Activated T-helper 1 cell treated with anti-CD3 and anti-CD28 coated beads, Interleukin-2, amount 50 U/mL, for 16 hours (primary cell): ENCODE data around the gene FKBP8.

Experiments used
- DNase-seq, 2 donors: peaks; one replicate each; pipeline ENCODE4 v3.0.0-alpha.2; 2020; ENCODE audit warnings: low read depth in 1 of 2, low spot score in 1 of 2

FKBP8 gene

DNA sequence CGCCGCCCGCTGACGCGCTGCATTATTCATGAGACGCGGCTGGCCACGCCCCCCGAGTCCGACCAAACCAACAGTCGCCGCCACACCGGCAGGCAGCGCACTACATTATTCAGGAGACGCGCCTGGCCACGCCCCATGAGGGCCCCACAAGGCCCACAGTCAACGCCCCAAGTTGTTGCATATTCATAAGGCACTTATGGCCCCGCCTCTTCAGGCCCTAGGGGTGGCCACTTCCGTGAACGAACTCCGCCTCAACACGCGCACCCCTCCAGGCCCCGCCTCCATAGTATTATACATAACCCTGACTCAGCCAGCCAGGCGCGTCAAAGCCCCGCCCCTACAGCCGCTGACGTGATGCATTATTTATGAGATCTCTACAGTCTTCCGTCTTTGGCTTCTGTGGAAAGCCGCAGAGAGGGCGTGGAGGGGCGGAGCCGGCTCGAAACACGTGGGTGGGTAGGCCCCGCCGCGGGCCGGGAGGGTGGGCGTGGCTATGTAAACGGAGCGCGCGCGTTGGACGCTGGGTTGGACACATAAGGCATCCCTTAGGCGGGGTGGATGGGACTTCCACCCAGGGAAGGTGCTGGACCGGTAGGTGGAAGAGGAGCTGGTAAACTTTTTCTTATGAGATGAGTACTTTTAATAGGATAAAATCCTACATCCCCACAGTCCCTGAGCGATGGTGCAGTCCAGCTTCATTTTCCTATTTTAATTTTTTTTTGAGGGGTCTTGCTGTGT, 21.1 kb downstream of the FKBP8 start:
- DNase-seq = peak; percentile 100

DNA sequence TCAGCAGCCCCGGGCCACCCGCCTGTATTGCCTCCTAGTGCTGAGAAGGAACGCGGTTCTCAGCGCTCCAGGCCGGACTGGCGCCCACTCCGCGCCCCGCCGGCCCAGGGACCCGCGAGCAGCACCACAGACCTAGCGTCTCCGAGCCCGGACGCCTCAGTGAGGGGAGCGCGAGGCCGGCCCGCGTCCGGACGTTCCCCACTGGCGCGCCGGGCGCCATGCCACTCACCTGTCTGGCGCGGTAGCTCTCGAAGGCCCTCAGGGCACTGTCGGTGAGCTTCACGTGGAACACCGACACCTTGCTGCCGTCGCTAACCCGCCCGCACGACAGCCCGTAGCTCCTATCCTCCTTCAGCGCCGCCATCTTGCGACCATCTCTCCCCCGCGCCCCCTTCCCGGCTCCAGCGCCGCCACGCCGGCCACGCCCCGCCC, 21.7 kb downstream of the FKBP8 start, which contains the start of gene ELL:
TSS of gene ELL (minus strand) at position 379 of the 432 bp plus-strand sequence. CDS start at position 364, 15 bp downstream.
- no peak for DNase-seq

DNA sequence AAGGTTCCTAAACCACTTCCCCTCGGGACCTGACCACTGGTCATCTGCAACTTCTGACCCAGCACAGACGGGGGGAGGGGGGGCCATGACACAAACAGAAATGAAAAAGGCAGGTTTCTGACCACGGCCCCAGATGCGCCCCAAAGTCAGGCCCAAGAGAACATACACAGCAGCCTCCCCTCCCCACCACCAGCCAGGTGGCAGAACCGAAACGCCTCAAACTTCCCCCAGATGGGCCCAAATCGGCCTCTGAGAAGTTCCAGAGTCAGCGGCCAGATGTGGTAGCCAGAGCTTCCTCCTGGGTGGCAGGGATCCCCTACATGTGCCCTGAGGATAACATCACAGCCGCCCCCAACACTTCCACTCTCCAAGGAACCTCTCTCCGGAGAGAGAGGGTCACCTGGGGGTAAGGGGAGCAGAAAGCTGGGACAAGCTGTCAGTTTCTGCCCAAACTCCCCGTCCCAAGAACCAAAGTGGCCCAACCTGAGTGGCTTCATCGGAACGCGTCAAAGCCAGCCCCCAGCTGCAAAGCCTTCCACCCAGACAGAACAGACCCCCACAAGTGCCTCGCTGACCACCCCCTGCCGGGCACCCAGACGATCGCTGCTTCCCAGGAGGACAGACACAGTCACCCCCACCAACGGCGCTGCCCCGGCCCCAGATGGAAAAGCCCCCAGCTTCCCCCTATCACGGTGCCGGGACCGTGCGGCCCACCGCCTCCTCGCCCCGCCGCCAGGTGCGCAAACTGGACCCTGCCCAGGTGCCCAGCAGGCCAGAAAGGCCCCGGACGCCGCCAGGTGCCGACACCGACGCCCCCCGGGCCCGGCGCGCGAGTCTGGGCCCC, 22.3 kb downstream of the FKBP8 start:
- no peak for DNase-seq

DNA sequence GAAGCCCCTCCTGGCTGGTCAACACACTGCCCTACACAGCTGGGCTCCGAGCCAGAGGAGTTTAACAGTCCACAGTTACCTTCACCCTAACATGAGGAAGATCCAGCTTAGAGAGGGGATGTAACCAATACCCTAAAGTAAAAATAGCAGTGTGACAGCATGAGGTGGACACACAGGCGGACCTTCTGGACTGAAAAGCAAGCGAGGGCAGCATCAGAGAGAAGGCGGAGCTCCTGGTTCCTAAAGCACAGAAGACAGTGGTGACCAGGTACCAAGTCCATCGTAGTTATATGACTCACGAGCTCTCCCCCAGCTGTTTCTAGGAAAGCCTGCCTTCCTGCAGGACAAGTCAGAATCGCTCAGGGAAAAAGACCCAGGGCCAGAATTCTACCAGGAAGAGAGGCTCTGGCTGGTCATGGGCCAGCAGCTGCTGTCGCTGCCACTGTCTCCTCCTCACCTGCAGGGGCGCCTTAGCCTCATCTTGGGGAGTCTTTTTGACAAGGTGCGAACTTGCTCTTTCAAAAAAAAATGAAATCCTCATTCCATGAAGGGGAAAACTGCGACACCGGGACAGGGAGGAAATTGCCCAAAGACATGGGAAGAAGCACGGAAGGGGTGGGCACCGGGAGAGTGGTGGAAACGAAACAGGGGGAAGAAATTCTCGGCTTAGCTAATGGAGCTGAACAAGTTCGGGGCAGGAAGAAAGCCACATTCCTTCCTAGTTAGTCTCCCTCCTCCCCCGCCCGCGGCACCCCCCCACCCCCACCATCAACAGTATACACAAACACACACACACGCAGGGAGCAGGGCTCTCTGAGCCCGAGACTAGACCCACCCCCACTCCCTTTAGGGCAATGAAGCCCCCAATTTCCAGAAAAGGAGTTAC, 23.2 kb downstream of the FKBP8 start:
- peak; percentile 25 to 29 for DNase-seq

DNA sequence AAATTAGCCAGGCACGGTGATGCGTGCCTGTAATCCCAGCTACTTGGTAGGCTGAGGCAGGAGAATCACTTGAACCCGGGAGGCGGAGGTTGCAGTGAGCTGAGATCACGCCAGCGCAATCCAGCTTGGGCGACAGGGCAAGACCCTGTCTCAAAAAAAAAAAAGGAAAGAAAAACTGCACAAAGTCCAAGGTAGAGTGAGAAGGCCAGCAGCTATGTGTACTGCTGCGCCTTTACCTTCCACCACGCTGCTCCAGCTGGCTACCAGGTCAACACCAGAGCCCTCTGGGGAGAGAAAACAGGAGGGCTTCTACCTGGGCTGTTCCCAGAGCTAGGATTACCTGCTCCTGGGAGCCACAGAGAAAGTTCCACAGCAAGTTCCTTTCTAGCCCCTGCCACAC, 24.7 kb downstream of the FKBP8 start:
- no peak for DNase-seq

DNA sequence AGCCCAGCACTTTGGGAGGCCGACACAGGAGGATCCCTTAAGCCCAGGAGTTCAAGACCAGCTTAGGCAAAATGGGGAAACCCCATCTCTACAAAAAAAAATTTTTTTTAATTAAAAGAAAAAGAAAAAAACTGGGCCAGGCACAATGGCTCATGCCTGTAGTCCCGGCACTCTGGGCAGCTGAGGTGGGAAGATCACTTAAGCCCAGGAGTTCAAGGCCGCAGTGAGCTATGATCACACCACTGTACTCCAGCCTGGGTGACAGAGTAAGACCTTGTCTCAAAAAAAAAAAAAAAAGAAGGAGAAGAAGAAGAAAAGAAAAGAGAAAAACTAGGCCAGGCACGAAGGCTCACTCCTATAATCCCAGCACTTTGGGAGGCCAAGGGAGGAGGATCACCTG, 25.8 kb downstream of the FKBP8 start:
- DNase-seq = no peak

DNA sequence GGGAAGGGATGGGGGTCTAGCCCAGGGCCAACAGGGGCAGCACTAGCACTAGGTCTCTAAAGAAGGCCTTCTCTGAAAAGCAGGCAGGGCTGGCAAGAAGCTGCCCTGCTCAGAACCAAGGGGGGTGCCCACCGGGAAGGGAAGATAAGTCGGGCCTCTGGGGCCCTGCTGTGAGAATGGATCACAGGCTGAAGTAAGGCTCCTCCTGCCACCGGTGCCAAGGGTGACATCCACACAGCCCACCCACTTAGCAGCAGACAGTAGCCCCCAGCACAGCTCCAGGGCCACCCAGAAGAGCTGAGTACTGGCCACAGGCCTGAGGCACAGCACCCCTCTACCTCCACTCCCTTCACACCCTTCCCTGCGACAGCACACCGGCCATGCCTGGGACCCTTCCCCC, 27.4 kb downstream of the FKBP8 start:
- no peak for DNase-seq

DNA sequence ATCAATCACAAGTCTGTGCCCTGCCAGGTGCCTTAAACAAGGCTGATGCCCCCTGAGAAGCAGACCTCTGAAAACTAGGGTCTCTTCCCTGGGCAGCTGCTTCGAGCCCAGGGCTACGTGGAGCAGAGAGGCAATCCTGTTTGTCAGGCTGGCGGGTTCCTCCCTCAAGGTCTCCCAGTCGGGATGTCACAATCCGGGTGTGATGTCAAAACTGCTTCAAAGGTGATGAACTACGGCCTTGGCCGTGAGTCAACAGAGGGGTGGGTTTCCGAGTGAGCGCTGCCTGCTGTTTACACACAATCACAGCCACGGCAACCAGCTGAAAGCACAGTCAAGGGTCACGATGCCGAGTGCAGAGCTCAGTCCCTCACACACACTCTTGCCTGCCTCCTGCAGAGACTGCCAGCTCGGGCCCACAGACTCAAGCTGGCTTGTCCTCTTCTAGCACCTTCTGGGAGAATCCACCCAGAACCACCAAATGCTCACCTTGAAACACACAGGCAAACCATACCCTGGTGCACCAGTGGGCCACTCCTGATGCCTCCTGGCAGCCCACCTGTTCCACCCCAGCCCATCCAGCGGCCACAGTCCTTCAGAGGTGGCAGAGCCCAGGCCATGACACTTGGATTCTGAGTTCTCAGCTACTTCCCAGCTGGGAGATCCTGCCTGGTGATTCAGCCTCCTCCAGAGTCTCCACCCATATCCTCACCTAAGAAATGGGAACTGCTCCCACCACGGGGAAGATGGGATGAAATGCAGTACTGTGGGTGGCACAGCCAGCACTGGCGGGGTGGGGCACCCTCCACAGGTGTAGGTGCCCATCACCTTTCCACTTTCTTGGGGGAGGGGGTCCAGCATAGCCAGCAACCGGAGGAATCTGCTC, 28.3 kb downstream of the FKBP8 start:
- no peak for DNase-seq

DNA sequence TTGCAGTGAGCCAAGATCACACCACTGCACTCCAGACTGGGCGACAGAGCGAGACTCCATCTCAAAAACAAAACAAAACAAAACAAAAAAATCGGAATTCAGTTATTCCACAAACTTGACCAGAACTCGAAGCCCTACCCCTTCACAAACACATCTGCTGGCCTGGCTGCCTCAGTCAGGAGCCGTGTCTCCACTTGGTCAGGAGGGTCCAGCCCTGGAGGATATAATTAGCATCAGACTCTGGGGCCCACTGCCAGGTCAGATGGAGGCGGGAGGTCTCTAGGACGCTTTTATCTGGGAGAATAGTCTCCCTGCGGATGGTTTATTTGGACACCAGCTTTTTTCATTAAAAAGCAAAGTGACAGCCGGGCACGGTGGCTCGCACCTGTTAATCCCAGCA, 29.5 kb downstream of the FKBP8 start:
- no peak for DNase-seq

DNA sequence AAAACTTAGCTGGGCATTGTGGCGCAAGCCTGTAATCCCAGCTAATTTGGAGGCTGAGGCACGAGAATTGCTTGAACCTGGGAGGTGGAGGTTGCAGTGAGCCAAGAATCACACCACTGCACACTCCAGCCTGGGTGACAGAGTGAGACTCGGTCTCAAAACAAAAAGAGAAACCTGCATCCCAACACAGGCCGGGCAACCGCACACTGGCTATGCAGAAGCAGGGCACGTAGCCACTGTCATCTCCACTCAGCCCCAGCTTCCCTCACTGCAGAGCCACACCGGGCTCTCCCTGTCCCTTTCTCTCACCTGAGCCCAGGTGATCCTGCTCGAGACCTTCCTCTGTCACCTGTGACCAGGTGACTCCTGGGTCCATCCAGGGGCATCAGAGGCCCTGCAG, 33.2 kb downstream of the FKBP8 start:
- DNase-seq = no peak

DNA sequence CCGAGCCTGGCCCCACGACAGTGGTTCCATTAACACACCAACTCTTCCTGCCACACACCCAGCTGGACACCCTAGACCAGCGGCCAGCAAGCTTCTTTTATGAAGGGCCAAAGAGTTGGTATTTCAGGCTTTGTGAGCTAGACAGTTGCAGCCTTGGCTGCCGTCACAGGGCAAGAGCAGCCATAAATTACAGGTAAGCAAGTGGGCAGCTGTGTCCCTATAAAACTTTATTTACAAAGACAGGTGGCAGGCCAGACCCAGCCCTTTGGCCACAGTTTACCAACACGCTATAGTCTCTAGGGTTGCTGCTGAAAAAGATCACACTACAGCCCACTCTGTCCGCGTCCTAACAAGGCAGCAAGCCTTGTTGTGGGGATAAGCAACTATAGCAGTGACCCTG, 34.8 kb downstream of the FKBP8 start:
- no peak for DNase-seq

DNA sequence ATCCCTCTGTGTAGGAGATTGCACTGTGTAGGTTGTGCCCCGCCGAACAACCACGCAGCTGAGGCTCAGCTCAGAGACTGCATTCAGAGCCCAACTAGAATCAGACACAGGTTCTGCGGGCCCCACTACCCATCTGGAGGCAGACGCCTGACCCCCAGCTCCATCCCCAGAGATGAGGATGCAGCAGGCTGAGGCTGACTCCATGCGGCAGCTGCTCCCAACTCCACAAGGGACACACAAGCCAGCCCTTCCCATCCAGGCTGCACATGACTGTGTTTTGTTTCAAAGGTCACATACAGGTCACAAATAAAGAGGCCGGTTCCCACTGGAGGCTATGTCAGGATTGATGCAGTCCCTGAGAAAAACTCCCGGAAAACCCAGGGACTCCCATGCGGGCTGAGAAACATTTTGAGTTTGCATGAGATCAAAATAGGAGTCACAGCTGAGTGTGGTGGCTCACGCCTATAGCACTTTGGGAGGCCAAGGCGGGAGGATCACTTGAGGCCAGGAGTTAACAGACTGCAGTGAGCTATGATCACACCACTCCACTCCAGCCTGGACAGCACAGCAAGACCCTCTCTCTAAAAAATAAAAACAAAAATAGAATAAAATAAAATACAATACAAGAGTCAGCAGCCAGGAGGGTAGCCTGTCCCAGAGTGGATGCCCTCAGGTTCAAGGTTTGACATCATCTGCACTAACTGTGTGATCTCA, 35.5 kb downstream of the FKBP8 start:
- no peak for DNase-seq

DNA sequence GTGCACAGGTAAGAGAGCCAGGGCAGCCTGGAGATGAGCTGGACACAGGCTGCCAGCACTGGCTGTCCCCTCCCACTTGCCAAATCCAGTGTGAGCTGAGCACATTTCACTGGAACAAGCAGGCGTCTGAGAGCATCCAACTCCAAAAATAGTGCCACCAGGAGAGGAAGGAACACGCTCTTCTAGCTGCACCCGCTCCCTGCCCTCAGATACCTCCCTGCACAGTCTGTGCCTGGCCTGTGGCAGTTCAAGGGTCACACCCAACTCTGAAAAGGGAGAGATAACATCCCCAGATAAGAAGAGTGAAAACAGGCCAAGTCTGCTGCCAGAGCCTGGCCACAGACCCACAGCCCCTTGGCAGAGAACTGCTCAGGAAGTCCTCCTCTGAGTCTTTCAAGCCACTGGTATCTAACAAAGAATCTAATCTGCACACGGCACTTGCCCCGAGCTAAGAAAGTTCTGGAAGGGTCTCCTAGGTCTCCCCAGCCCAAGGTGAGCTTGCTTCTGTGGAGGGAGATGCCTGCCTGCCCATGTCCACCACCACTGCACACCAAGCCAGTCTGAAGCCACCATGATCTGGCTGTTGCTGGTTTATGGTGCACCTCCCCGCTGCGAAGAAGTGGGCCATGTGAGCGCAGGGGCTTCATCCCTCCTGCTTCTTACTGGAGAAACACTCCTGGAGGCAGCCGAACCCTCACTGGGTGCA, 36.2 kb downstream of the FKBP8 start:
- DNase-seq = no peak

DNA sequence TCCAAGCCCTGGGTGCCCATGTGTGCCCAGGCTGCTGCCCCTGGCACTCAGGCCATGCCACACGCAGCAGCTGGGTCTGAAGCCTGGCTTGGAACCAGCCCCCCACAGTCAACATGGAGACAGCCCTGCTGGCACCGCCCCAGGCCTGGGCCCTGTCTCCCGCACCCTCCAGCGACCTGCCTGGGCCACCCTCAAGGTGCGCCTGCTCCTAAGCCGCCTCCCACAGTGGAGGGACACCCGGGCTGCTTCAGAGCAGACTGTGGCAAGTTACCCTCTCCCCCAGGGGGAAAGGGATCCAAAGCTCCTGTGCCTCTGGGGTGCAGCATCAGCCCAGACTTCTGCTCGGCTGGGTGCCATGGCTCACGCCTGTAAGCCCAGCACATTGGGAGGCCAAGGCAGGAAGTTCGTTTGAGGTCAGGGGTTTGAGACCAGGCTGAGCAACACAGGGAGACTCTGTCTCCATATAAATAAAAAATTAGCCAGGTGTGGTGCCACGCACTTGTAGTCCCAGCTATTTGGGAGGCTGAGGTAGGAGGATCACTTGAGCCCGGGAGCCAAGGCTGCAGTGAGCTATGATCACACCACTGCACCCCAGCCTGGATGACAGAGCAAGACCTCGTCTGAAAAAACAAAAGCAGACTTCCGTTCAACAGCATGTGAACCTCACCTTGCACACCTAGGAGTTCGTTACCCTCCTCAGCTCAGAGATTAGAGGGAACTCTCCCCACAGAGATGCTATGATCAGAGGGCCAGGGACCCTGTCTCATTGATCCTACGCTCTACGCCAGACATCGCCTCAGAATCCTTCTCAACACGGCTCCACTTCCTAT, 37.1 kb downstream of the FKBP8 start:
- DNase-seq = no peak

DNA sequence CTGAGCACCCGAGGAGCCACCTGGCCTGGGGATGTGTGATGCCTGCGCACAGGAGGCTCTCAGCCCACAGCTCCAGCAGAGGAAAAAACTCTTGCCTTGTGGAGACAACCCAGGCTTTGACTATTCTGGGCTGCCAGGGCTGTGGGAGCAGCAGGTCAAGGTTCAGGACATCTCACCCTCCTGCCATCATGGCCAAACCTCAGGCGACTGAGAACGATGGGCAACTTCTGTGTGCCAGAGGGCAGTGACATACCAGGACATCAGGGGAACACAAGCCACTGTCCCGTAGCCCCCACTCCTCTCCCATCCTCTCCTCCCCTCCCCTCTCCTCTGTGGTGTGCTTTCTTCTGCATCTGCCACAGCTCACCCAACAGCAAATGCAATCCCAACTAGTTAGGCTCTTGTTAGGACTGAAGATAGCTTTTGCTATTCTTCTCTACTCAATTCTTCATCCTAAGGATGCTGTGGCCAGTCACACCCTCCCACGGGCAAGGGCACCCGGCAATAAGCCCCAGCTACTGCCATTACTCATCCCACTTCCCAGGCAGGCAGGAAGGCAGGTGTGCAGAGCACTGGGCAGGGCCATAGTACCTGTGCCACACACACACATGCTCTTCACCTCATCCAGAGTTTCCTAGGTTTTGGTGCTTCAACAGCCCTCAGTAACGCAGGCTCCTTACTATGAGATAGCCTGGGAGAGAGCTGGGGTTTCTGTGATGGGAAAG, 38.3 kb downstream of the FKBP8 start:
- DNase-seq = no peak

DNA sequence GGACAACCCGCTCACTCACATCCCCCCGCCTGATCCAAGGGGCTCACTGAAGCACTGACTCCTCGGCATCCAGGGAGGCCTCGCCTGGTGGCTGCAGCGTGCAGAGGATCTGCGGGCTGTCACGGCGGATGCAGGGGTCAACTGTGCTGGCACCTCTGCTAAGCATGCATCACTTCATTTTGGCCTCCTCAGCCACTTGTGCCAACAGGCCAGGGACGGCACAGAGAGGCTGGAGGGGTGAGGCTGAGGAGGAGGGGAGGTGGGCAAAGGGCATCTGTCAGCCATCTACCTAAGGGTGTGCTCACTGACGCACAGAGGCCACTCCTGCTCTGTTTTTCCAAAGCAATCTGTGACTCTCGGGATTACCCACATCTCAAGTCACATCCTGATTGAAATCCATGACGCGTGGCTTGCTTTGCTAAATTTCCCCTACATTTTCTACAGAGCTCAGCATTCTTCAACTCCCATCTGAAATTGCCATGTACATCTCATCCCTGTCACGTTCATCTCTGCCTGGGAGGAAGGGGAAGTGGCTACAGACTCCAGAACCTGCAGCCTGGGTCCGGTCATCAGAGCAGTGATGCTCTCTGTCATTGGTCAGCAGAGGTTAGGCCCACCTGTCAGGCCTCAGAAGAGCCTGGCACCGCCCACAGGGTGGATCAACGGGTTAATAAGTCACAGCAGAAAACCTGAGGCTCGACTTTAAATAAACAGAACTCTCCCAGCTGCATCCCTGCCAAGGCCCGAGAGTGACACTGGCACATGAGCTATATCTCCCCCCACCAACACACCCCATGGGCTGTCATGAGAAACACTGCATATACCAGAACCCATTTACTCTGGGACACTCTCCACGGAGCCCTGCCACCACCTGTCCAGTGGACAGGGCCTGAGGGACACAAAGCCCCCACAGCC, 39.1 kb downstream of the FKBP8 start:
- DNase-seq = no peak
